Measurements from ENCODE around the gene PP2D1.
"Not testable (repeated sequence)": the region's sequence is repeated elsewhere in the genome, so short reads cannot be mapped to it uniquely, and the experiment has no call there.

PP2D1 gene

GRCh38 chr3:20012164-20012563 lies at the start of gene PP2D1:
TSS of gene PP2D1 (minus strand) at chr3:20012264. CDS start at chr3:20012072, 192 bp downstream.
- DNase-seq (ENCODE audit: low read depth in 2 of 2) = no peak

- DNase-seq (ENCODE audit: low read depth in 2 of 2) = no peak
These were observed 49.1 kb upstream of the PP2D1 start for GRCh38 chr3:20060974-20061685.

- DNase-seq (ENCODE audit: low read depth in 2 of 2) = no peak
These were observed 47.9 kb upstream of the PP2D1 start for GRCh38 chr3:20059929-20060328.

- no peak for DNase-seq (ENCODE audit: low read depth in 2 of 2)
These were observed 45.6 kb upstream of the PP2D1 start for GRCh38 chr3:20057612-20058180.

- no peak for DNase-seq (ENCODE audit: low read depth in 2 of 2)
These were observed 44.9 kb upstream of the PP2D1 start for GRCh38 chr3:20056725-20057611.

- DNase-seq (ENCODE audit: low read depth in 2 of 2) = no peak
These were observed 43.8 kb upstream of the PP2D1 start for GRCh38 chr3:20055842-20056241.

GRCh38 chr3:20055020-20055775 lies 43.1 kb upstream of the PP2D1 start:
- DNase-seq (ENCODE audit: low read depth in 2 of 2) = no peak

- peak; percentile 38 to 54 for DNase-seq (ENCODE audit: low read depth in 2 of 2)
These were observed 42.5 kb upstream of the PP2D1 start for GRCh38 chr3:20054549-20054987.

- DNase-seq (ENCODE audit: low read depth in 2 of 2) = no peak
These were observed 40.8 kb upstream of the PP2D1 start for GRCh38 chr3:20052851-20053250.

GRCh38 chr3:20051123-20051806 lies 39.2 kb upstream of the PP2D1 start:
- no peak for DNase-seq (ENCODE audit: low read depth in 2 of 2)

GRCh38 chr3:20047976-20048883 lies 36.2 kb upstream of the PP2D1 start:
- DNase-seq (ENCODE audit: low read depth in 2 of 2) = no peak

- DNase-seq (ENCODE audit: low read depth in 2 of 2) = no peak
These were observed 35.3 kb upstream of the PP2D1 start for GRCh38 chr3:20047341-20047779.

- no peak for DNase-seq (ENCODE audit: low read depth in 2 of 2)
These were observed 34.5 kb upstream of the PP2D1 start for GRCh38 chr3:20046556-20046955.

- DNase-seq (ENCODE audit: low read depth in 2 of 2) = not testable (repeated sequence)
These were observed 33.1 kb upstream of the PP2D1 start for GRCh38 chr3:20045141-20045540.

- no peak for DNase-seq (ENCODE audit: low read depth in 2 of 2)
These were observed 31.8 kb upstream of the PP2D1 start for GRCh38 chr3:20043825-20044224.

GRCh38 chr3:20043396-20043795 lies 31.3 kb upstream of the PP2D1 start:
- no peak for DNase-seq (ENCODE audit: low read depth in 2 of 2)

GRCh38 chr3:20042331-20042730 lies 30.3 kb upstream of the PP2D1 start:
- DNase-seq (ENCODE audit: low read depth in 2 of 2) = no peak

GRCh38 chr3:20041197-20041780 lies 29.2 kb upstream of the PP2D1 start:
- peak; percentile 64 to 69 for DNase-seq (ENCODE audit: low read depth in 2 of 2)

- DNase-seq (ENCODE audit: low read depth in 2 of 2) = peak; percentile 45 to 57
These were observed 28.6 kb upstream of the PP2D1 start for GRCh38 chr3:20040548-20041196.

Measured in activated CD4-positive, alpha-beta T cell treated with anti-CD3 and anti-CD28 coated beads for 24 hours (primary cell).